DND-41 (cell line): ENCODE results near the gene RILP.

ENCODE experiments used
- EZH2 ChIP-seq: IDR thresholded peaks from 3 replicates; pipeline ENCODE4 v1.6.1; 2012; ENCODE audit warnings: borderline replicate concordance, low read depth, mild to moderate bottlenecking, moderate library complexity, low read length, inconsistent platforms; ENCODE audit not compliant: severe bottlenecking
- TF ChIP-seq, protein P1 (sequence below): IDR thresholded peaks from 2 replicates; pipeline ENCODE4 v1.5.1; 2012; ENCODE audit warnings: borderline replicate concordance, low read length, moderate library complexity, mild to moderate bottlenecking; ENCODE audit not compliant: poor library complexity, severe bottlenecking; ENCODE audit errors: extremely low read depth

DNA sequence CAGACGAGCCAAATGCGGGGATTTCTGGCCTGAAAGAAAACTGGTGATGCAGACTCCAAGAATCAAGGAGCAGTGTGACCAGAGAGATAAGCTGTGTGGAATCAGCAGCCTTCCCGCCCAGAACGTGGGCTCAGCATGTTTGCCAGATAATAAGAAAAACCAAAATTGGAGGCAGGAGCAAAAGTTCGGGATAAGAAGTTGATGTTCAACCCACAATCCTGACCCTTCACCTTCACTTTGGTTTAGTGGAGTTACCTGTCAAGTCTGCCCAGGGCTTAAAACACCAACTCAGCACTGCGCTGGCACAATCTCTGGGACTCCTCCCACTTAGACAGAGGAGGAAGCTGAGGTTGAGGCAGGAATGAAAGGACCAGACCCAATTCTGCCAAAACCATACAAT is 24.1 kb downstream of the RILP start:
- TF ChIP-seq, protein P1, sequence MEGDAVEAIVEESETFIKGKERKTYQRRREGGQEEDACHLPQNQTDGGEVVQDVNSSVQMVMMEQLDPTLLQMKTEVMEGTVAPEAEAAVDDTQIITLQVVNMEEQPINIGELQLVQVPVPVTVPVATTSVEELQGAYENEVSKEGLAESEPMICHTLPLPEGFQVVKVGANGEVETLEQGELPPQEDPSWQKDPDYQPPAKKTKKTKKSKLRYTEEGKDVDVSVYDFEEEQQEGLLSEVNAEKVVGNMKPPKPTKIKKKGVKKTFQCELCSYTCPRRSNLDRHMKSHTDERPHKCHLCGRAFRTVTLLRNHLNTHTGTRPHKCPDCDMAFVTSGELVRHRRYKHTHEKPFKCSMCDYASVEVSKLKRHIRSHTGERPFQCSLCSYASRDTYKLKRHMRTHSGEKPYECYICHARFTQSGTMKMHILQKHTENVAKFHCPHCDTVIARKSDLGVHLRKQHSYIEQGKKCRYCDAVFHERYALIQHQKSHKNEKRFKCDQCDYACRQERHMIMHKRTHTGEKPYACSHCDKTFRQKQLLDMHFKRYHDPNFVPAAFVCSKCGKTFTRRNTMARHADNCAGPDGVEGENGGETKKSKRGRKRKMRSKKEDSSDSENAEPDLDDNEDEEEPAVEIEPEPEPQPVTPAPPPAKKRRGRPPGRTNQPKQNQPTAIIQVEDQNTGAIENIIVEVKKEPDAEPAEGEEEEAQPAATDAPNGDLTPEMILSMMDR: no peak
- no peak for TF ChIP-seq EZH2
